Thyroid gland (tissue), 4 donors: Measurements from ENCODE around the gene TTC9B.

Experiments used
- CTCF ChIP-seq, 6 experiments: fragments of 200-600 bp in 3 of 6; fragments of 450-650 bp in 3 of 6; sonication (generic) in 3 of 6; IDR thresholded peaks; one replicate each; pipeline ENCODE4 v1.5.1; 2016 to 2019; ENCODE audit warnings: antibody characterized with exemption in 6 of 6, mild to moderate bottlenecking in 2 of 6, inconsistent platforms in 1 of 6, moderate library complexity in 1 of 6
- POLR2A ChIP-seq, 2 donors: fragments of 450-650 bp; IDR thresholded peaks; one replicate each; pipeline ENCODE4 v1.6.1; 2017; ENCODE audit warnings: antibody characterized with exemption in 2 of 2, mild to moderate bottlenecking in 2 of 2, moderate library complexity in 1 of 2

- TF ChIP-seq POLR2A (IDR thresholded peaks at IDR 0.05) (no peak), CTCF (IDR thresholded peaks at IDR 0.05) (no peak)
These were observed 4.8 kb downstream of the TTC9B start for GRCh38 chr19:40213251-40213829.
